ENCODE measurements around the gene ZNF335. TPM values are rescaled to one million over a fixed set of nuclear protein-coding genes. Genes with fewer than 3 reads are reported as not detected.
A peak's percentile ranks its signal among the peaks of the same experiment; 100 is the strongest.
"Not testable (repeated sequence)": the region's sequence is repeated elsewhere in the genome, so short reads cannot be mapped to it uniquely, and the experiment has no call there.

The ZNF335 gene
- total RNA-seq, 1 donor, result 59.5 TPM

DNA sequence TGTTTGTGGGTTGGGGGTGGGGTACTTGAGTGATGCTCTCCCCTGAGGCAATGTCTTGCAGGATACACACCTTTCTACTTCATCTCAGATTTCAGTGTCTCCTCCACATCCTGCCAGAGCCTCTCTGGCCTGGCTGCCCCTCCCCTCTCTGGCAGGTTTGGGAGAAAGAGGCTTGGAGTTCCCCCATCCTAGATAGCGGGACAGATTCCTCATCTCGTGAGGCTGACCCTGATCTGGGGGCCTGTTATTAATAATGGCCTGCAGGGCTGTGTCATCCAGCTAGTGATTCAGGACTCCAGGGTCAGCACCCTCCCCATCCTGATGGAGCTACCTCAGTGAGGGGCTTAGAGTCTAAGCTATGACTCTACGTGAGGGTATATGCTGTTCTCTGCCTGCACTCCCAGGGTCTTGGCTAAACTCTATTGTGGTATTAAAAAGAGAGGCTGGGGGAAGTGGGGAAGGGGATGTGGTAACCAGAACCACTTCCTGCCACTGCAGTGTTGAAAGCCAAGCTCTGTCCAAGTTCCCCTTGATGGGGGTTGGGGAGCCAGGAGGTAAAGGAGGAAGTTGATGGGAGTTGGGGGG is 33.0 kb upstream of the ZNF335 start:
- peak in 2 of 3 donors; percentile 86 to 96 for DNase-seq (ENCODE audit: low read depth in 2 of 3, low spot score in 2 of 3)

DNA sequence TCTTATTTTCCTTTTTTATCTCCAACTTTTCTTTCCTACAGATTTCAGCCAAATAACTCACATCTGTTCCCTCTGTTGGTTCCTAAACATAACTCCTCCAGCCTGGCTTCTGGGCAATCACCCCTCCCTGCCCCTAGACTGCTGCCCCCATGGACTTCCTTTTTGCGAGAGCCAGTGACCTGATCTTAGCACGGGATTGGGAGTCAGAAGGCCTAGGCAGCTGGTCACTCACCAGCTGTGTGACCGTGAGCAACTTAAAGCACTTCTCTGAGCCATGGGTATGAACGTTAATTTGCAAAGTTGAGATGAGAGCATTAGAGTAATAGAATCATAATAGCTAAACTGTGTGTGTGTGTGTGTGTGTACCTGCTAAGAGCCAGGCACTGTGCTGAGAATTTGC is 32.2 kb upstream of the ZNF335 start:
- DNase-seq (ENCODE audit: low read depth in 2 of 3, low spot score in 2 of 3), result no peak

DNA sequence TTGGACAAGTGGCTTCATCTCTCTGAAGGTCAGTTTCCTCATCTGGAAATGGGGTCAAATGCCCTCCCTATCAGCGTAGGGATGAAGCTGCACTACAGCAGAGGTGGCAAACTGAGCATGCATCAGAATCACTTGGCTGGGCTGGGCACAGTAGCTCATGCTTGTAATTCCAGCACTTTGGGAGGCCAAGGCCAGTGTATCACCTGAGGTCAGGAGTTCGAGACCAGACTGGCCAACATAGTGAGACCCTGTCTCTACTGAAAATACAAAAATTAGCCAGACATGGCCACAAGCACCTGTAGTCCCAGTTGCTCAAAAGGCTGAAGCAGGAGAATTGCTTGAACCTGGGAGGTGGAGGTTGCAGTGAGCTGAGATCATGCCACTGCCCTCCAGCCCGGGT is 30.0 kb upstream of the ZNF335 start:
- DNase-seq (ENCODE audit: low read depth in 2 of 3, low spot score in 2 of 3), result no peak

DNA sequence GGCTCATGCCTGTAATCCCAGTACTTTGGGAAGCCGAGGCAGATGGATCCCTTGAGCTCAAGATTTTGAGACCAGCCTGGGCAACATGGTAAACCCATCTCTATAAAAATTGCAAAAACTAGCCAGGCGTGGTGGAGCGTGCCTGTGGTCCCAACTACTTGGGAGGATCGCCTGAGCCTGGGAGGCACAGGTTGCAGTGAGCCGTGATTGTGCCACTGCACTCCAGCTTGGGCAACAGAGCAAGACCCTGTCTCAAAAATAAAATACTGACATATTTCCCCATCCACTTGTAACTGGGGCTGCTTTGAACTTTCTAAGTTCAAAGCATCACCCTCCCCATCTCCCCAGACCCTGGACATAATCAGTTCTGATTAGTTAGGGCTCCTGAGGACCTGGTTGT is 29.5 kb upstream of the ZNF335 start:
- no peak for DNase-seq (ENCODE audit: low read depth in 2 of 3, low spot score in 2 of 3)

DNA sequence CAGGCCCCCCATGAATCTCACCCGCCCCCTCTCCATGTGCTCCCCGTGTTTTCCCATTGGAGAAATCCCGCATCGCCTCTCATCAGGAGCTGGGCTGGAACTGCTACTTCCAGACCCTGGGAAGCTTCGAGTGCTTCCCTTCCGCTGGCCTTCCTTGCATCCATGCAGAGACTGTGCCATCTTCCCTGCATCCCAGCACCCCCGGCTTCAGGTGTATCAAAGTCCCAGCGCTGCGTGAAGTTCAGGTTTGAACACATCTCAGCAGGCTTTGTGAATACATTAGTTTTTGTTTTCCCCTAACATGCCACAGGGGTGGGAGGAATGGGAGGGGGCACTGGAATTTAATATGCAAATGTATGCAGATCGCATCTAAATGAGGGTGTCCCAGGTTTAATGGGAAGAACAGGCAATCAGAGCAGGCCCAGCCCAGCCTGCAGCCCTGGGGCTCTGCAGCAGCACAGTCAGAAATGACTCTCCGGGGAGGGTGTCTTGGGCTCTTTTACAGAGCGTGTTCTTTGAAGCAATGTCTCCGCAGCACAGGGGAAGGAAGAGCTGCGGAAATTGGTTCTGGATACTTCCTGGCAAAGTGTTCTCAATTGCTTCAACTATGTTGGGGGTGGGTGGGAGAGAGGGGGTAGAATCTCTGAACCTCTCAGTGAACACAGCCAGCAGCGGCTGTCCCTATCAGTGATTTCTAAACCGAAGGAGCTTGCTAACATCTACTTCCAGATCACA is 28.4 kb upstream of the ZNF335 start:
- DNase-seq (ENCODE audit: low read depth in 2 of 3, low spot score in 2 of 3), result no peak

DNA sequence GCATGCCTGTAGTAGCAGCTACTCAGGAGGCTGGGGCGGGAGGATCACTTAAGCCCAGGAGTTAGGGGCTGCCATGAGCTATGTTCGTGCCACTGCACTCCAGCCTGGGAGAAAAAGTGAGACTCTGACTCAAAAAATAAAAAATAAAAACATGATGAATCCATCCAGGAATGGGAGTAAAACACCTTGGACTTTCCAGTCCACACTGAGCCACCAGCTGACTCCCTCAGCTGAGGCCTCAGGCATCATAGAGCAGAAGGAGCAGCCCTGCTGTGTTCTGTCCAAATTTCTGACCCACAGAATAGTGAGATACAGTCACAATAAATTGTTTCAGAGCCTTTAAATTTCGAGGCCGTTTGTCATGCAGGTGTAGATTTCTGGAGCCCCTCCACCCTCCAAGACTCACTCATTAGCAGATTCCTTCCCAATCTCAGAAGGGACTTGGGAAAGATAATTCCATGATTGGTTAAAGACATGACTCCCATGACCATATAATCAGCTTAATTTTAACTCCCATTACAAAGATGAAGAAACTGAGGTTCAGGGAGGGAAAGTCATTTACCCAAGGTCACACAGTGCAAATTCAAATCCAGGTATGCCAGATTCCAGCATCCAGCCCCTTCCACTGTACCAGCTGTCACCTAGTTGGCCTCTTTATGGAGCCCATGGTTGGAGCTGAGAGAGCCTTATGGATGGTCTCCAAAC is 27.7 kb upstream of the ZNF335 start:
- no peak for DNase-seq (ENCODE audit: low read depth in 2 of 3, low spot score in 2 of 3)

- peak in 2 of 3 donors; percentile 55 to 71 for DNase-seq (ENCODE audit: low read depth in 2 of 3, low spot score in 2 of 3)
These were observed 26.8 kb upstream of the ZNF335 start for GRCh38 chr20:45998761-45999160.

GRCh38 chr20:45998337-45998736 is 26.3 kb upstream of the ZNF335 start:
- peak in 2 of 3 donors; percentile 57 to 71 for DNase-seq (ENCODE audit: low read depth in 2 of 3, low spot score in 2 of 3)

DNA sequence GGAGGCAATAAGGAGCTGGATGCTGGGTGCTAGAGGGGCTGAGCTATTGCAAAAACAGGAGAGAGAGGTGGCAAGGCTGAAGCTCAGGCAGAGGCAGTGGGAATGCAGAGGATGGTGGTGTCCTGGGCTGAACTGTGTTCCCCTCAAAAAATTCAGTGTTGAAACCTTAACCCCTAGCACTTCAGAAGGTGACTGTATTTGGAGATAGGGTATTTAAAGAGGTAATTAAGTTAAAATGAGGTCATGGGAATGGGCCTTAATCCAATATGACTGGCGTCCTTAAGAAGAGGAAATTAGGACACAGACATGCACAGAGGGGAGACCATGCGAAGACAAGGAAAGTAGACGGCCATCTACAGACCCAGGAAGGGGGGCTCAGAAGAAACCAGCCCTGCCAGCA is 25.2 kb upstream of the ZNF335 start:
- DNase-seq (ENCODE audit: low read depth in 2 of 3, low spot score in 2 of 3), result no peak

GRCh38 chr20:45995495-45996097 is 23.6 kb upstream of the ZNF335 start:
- DNase-seq (ENCODE audit: low read depth in 2 of 3, low spot score in 2 of 3), result not testable (repeated sequence)

GRCh38 chr20:45994761-45995493 is 22.9 kb upstream of the ZNF335 start:
- no peak for DNase-seq (ENCODE audit: low read depth in 2 of 3, low spot score in 2 of 3)

GRCh38 chr20:45993197-45993951 is 21.4 kb upstream of the ZNF335 start:
- no peak for DNase-seq (ENCODE audit: low read depth in 2 of 3, low spot score in 2 of 3)

- no peak for DNase-seq (ENCODE audit: low read depth in 2 of 3, low spot score in 2 of 3)
These were observed 19.6 kb upstream of the ZNF335 start for GRCh38 chr20:45991616-45992015.

DNA sequence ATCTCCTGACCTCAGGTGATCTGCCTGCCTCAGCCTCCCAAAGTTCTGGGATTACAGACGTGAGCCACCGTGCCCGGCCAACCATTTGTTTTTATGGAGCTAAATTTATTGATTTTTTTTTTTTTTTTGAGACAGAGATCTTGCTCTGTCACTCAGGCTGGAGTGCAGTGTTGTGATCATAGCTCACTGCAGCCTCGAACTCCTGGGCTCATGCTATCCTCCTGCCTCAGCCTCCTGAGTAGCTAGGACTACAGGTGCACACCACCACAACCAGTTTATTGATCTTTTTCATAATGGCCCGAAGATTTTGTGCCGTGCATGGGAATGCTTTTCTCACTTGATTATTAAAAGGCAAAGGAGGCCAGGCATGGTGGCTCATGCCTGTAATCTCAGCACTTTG is 16.8 kb upstream of the ZNF335 start:
- DNase-seq (ENCODE audit: low read depth in 2 of 3, low spot score in 2 of 3), result not testable (repeated sequence)

DNA sequence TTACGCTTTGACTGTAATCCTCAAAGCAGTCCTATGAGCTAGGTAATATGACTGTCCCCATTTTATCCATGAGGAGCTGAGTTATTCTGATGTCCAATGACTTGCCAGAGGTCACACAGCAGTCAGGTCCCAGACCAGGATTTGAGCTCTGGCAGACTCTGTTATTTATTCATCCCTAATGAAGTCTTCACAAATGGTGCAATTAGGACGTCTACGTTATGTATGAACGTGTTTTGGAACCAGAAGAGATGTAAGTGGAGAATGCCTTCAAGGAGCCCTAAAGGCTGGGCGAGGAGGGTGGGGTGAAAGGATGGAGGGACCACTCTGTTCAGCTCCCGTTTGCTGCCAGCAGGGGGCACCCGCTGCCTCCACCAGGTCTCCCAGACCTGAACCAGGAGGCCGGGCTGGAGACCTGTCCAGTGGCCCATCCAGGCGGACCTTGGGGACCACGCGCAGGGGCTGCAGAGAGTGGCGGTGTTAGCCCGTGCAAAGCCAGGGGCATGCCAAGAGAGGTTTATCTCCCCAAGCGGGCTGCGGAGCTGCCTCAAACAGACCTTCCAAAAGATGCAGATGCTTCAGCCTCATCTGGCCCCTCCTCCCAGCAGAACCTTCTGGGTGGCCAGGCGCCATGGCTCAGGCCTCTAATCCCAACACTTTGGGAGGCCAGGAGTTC is 15.2 kb upstream of the ZNF335 start:
- peak in 2 of 3 donors; percentile 74 to 85 for DNase-seq (ENCODE audit: low read depth in 2 of 3, low spot score in 2 of 3)

DNA sequence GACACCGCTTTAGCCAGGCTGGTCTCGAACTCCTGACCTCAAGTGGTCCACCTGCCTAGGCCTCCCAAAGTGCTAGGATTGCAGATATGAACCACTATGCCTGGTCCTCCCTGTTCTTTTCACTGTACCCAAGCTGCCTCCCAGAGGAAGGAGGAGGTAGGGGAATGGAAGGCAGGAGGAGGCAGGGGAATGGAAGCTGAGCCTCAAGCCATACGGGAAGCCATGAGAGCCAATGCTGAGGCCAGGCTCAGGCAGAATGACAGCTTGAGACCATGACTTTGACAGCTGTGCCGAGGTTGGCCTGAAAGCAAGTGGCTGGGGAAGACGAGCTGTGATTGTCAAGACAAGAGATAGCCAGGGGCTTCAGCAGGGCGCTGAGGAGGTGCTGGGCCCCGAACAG is 13.6 kb upstream of the ZNF335 start:
- no peak for DNase-seq (ENCODE audit: low read depth in 2 of 3, low spot score in 2 of 3)

- DNase-seq (ENCODE audit: low read depth in 2 of 3, low spot score in 2 of 3), result no peak
These were observed 11.3 kb upstream of the ZNF335 start for GRCh38 chr20:45983279-45983743.

DNA sequence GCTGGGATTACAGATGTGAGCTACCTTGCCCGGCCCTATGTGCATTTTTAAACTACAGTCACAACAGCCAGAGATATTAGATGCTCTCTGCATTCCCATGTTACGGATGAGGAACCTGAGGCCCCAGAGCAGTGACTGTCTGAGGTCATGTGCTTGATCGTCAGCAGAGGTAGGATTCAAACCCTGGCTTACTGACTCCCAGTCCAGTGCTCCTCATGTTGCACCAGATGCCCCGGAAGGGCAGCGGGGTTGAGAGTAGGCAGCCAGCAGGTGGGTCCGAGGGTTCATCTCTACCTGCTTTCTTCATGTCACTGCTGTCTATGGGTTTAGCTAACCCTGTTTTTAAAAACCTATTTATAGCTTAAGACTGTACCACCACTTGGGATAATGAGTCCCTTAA is 9.3 kb upstream of the ZNF335 start:
- DNase-seq (ENCODE audit: low read depth in 2 of 3, low spot score in 2 of 3), result no peak

GRCh38 chr20:45976086-45976485 is 4.1 kb upstream of the ZNF335 start:
- DNase-seq (ENCODE audit: low read depth in 2 of 3, low spot score in 2 of 3), result no peak

Measured in hematopoietic multipotent progenitor cell (in vitro differentiated cells).